SK-N-SH (cell line): Measurements from ENCODE around the gene PPP2R5D. TPM values are rescaled to one million over a fixed set of nuclear protein-coding genes. Genes with fewer than 3 reads are reported as not detected.

Experiments
- CTCF ChIA-PET: fragments of 300-600, 350-600 bp; formaldehyde crosslinking; extraction: SDS; loops from one replicate; lab custom pipeline; 2021; lab: Yijun Ruan, JAX
- POLR2A ChIA-PET: fragments of 350-600 bp; sonication (Branson Sonifier 250); formaldehyde crosslinking; extraction: SDS; loops from one replicate; lab custom pipeline; 2020; ENCODE audit warnings: antibody characterized with exemption, inconsistent platforms; lab: Yijun Ruan, JAX
- DNase-seq: peaks from one replicate; pipeline ENCODE4 v3.0.0; 2012
- H2AFZ ChIP-seq: fragments of 200-600 bp; sonication (generic); 2 replicates; pipeline ENCODE4 v1.8.1; 2016; ENCODE audit warnings: antibody characterized with exemption, mild to moderate bottlenecking, low read depth
- H3F3A ChIP-seq: fragments of 200-600 bp; sonication (generic); replicated peaks from 2 replicates; pipeline ENCODE3; 2016; ENCODE audit warnings: antibody characterized with exemption, mild to moderate bottlenecking; ENCODE audit not compliant: insufficient read depth
- H3K27ac ChIP-seq, 2 experiments: fragments of 200-500 bp in 1 of 2; fragments of 200-600 bp in 1 of 2; sonication (Bioruptor generic) in 1 of 2; sonication (generic), shearing (Covaris generic) in 1 of 2; 2 replicates each; pipeline versions ENCODE4 v1.5.1 to v1.6.1; 2014 to 2016; ENCODE audit warnings: low read depth in 2 of 2, inconsistent platforms in 1 of 2, low read length in 1 of 2, mild to moderate bottlenecking in 1 of 2, mixed read lengths in 1 of 2
- H3K27me3 ChIP-seq: fragments of 200-600 bp; sonication (generic), shearing (Covaris generic); 2 replicates; pipeline ENCODE4 v1.6.1; 2016; ENCODE audit warnings: mixed run types; ENCODE audit not compliant: insufficient read depth
- H3K36me3 ChIP-seq, 2 experiments: fragments of 200-500 bp in 1 of 2; fragments of 200-600 bp in 1 of 2; sonication (Bioruptor generic) in 1 of 2; sonication (generic) in 1 of 2; replicated peaks in 1 of 2; 2 replicates each; pipeline versions ENCODE3 to v1.5.1; 2014 to 2016; ENCODE audit warnings: low read length in 1 of 2, mild to moderate bottlenecking in 1 of 2; ENCODE audit not compliant: insufficient read depth in 2 of 2, control insufficient read depth in 1 of 2
- H3K4me1 ChIP-seq, 2 experiments: fragments of 200-500 bp in 1 of 2; fragments of 200-600 bp in 1 of 2; sonication (Bioruptor generic) in 1 of 2; sonication (generic), shearing (Covaris generic) in 1 of 2; 2 replicates each; pipeline versions ENCODE4 v1.5.1 to v1.6.1; 2014 to 2016; ENCODE audit warnings: low read depth in 1 of 2, low read length in 1 of 2, mixed run types in 1 of 2; ENCODE audit not compliant: insufficient read depth in 2 of 2, control insufficient read depth in 1 of 2
- H3K4me2 ChIP-seq: fragments of 200-600 bp; sonication (generic), shearing (Covaris generic); 2 replicates; pipeline ENCODE4 v1.6.1; 2017; ENCODE audit warnings: mixed run types
- H3K4me3 ChIP-seq, 2 experiments: fragments of 200-500 bp in 1 of 2; fragments of 200-600 bp in 1 of 2; sonication (Bioruptor generic) in 1 of 2; sonication (generic), shearing (Covaris generic) in 1 of 2; 2 replicates each; pipeline versions ENCODE4 v1.5.1 to v1.8.1; 2014 to 2016; ENCODE audit warnings: low read depth in 2 of 2, inconsistent platforms in 1 of 2, low read length in 1 of 2, mild to moderate bottlenecking in 1 of 2, mixed read lengths in 1 of 2, moderate library complexity in 1 of 2
- H3K79me2 ChIP-seq: fragments of 200-600 bp; sonication (generic); 2 replicates; pipeline ENCODE4 v1.8.1; 2017; ENCODE audit warnings: mild to moderate bottlenecking; ENCODE audit not compliant: insufficient read depth
- H3K9ac ChIP-seq: fragments of 200-600 bp; sonication (generic); 2 replicates; pipeline ENCODE4 v1.6.1; 2017; ENCODE audit warnings: mixed run types
- H3K9me2 ChIP-seq: fragments of 200-600 bp; sonication (generic); 2 replicates; pipeline ENCODE4 v1.6.1; 2017; ENCODE audit warnings: mixed run types
- H3K9me3 ChIP-seq: fragments of 200-600 bp; sonication (generic); 2 replicates; pipeline ENCODE4 v1.6.1; 2017; ENCODE audit warnings: mixed run types, mild to moderate bottlenecking, moderate library complexity
- H4K20me1 ChIP-seq: fragments of 200-600 bp; sonication (generic); 2 replicates; pipeline ENCODE4 v1.6.1; 2017; ENCODE audit warnings: mild to moderate bottlenecking, mixed run types; ENCODE audit not compliant: insufficient read depth
- ELF1 ChIP-seq: IDR thresholded peaks from 2 replicates; pipeline ENCODE4 v1.4.0; 2012
- FOXJ3 ChIP-seq: sonication (generic); formaldehyde crosslinking; IDR thresholded peaks from 2 replicates; pipeline ENCODE4 v1.5.1; 2020; ENCODE audit warnings: mild to moderate bottlenecking, missing genetic modification reagents
- GATA2 ChIP-seq: sonication (generic); formaldehyde crosslinking; IDR thresholded peaks from 2 replicates; pipeline ENCODE4 v1.5.0; 2020; ENCODE audit warnings: mild to moderate bottlenecking, missing genetic modification reagents
- JUND ChIP-seq: IDR thresholded peaks from 2 replicates; pipeline ENCODE4 v1.4.0; 2012
- MEF2A ChIP-seq: IDR thresholded peaks from 2 replicates; pipeline ENCODE4 v1.4.0; 2012; ENCODE audit warnings: low read depth, borderline replicate concordance
- NFIC ChIP-seq: IDR thresholded peaks from 2 replicates; pipeline ENCODE4 v1.4.0; 2012; ENCODE audit warnings: borderline replicate concordance
- POLR2AphosphoS5 ChIP-seq: IDR thresholded peaks from 2 replicates; pipeline ENCODE4 v1.6.1; 2012; ENCODE audit warnings: low read depth, low read length
- RAD21 ChIP-seq: IDR thresholded peaks from 2 replicates; pipeline ENCODE4 v1.6.1; 2012; ENCODE audit warnings: mild to moderate bottlenecking, low read length
- RCOR1 ChIP-seq: fragments of 150-350 bp; IDR thresholded peaks from 2 replicates; pipeline ENCODE4 v1.6.1; 2017; ENCODE audit warnings: antibody characterized with exemption, low read length
- USF1 ChIP-seq: IDR thresholded peaks from 2 replicates; pipeline ENCODE4 v1.4.0; 2012; ENCODE audit warnings: low read depth, borderline replicate concordance
- YY1 ChIP-seq: IDR thresholded peaks from 2 replicates; pipeline ENCODE4 v1.4.0; 2012; ENCODE audit warnings: low read depth, mild to moderate bottlenecking
- WGBS: methylation state at CpG from one replicate; pipeline ENCODE4 v1.1.6; 2017; ENCODE audit warnings: low lambda C conversion rate; 5-methylcytosine and 5-hydroxymethylcytosine counted together
- polyA plus RNA-seq, 3 experiments: library from polyadenylated mRNA; depleted of rRNA; stranded (reverse); fragments of >200 nt; gene quantifications; 2 replicates each; pipeline ENCODE4 v1.2.3, GENCODE V29; 2012
- TF ChIP-seq, protein P1 (sequence below): IDR thresholded peaks from 2 replicates; pipeline ENCODE4 v1.4.0; 2012; ENCODE audit warnings: low read depth, borderline replicate concordance
- TF ChIP-seq, protein P2 (sequence below): IDR thresholded peaks from 2 replicates; pipeline ENCODE4 v1.4.0; 2012; ENCODE audit warnings: low read depth
- TF ChIP-seq, protein P3 (sequence below): IDR thresholded peaks from 2 replicates; pipeline ENCODE4 v1.6.1; 2012; ENCODE audit warnings: mild to moderate bottlenecking, low read depth, low read length, moderate library complexity

Gene PPP2R5D
- polyA plus RNA-seq, 1 of the 3 experiments (the other 2 are of a cell fraction): 37.6 TPM

- CTCF ChIA-PET: no interaction called here
- H2AFZ ChIP-seq: no peak overlapping the region
- H3K4me1 ChIP-seq: no peaks in the 10 kb centered on the region; a peak in 1 of 4 replicates
These were observed 46.0 kb upstream of the PPP2R5D start for GRCh38 chr6:42938428-42938796.

More at GRCh38 chr6:42938428-42938796, 46.0 kb upstream of the PPP2R5D start:
- H3F3A ChIP-seq: no peaks in the 10 kb centered on the region
- H3K9me3 ChIP-seq: no peaks in the 10 kb centered on the region
- no peak overlapping the region for H3K27ac ChIP-seq
- H3K4me2 ChIP-seq: no peak overlapping the region
- DNase-seq: no peak
- no peaks in the 10 kb centered on the region; the same call in 1 of the 2 replicates for H4K20me1 ChIP-seq
- WGBS: 83% methylated on average over 3 of the region's 5 CpGs
- no peak overlapping the region for H3K4me3 ChIP-seq
- H3K9me2 ChIP-seq: no peaks in the 10 kb centered on the region
- TF ChIP-seq POLR2AphosphoS5: no peak
- TF ChIP-seq RAD21: no peak
- no peak for TF ChIP-seq GATA2 (CRISPR knock-in tag)
- TF ChIP-seq FOXJ3 (CRISPR knock-in tag): no peak
- TF ChIP-seq, protein P1, sequence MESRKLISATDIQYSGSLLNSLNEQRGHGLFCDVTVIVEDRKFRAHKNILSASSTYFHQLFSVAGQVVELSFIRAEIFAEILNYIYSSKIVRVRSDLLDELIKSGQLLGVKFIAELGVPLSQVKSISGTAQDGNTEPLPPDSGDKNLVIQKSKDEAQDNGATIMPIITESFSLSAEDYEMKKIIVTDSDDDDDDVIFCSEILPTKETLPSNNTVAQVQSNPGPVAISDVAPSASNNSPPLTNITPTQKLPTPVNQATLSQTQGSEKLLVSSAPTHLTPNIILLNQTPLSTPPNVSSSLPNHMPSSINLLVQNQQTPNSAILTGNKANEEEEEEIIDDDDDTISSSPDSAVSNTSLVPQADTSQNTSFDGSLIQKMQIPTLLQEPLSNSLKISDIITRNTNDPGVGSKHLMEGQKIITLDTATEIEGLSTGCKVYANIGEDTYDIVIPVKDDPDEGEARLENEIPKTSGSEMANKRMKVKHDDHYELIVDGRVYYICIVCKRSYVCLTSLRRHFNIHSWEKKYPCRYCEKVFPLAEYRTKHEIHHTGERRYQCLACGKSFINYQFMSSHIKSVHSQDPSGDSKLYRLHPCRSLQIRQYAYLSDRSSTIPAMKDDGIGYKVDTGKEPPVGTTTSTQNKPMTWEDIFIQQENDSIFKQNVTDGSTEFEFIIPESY: no peak
- TF ChIP-seq MEF2A: no peak
- no peak for TF ChIP-seq YY1
- no peak for TF ChIP-seq NFIC
- no peak for TF ChIP-seq ELF1
- no peak for TF ChIP-seq RCOR1
- TF ChIP-seq, protein P2, sequence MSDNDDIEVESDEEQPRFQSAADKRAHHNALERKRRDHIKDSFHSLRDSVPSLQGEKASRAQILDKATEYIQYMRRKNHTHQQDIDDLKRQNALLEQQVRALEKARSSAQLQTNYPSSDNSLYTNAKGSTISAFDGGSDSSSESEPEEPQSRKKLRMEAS: no peak
- no peak for TF ChIP-seq JUND
- TF ChIP-seq, protein P3, sequence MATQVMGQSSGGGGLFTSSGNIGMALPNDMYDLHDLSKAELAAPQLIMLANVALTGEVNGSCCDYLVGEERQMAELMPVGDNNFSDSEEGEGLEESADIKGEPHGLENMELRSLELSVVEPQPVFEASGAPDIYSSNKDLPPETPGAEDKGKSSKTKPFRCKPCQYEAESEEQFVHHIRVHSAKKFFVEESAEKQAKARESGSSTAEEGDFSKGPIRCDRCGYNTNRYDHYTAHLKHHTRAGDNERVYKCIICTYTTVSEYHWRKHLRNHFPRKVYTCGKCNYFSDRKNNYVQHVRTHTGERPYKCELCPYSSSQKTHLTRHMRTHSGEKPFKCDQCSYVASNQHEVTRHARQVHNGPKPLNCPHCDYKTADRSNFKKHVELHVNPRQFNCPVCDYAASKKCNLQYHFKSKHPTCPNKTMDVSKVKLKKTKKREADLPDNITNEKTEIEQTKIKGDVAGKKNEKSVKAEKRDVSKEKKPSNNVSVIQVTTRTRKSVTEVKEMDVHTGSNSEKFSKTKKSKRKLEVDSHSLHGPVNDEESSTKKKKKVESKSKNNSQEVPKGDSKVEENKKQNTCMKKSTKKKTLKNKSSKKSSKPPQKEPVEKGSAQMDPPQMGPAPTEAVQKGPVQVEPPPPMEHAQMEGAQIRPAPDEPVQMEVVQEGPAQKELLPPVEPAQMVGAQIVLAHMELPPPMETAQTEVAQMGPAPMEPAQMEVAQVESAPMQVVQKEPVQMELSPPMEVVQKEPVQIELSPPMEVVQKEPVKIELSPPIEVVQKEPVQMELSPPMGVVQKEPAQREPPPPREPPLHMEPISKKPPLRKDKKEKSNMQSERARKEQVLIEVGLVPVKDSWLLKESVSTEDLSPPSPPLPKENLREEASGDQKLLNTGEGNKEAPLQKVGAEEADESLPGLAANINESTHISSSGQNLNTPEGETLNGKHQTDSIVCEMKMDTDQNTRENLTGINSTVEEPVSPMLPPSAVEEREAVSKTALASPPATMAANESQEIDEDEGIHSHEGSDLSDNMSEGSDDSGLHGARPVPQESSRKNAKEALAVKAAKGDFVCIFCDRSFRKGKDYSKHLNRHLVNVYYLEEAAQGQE: no peak
- TF ChIP-seq USF1: no peak
- POLR2A ChIA-PET: interaction anchor here (1.5 kb wide), 1 partner anchor 9 kb away, joined by 4 read pairs; the partner anchor contains the start of gene CNPY3
- H3K9ac ChIP-seq: no peak overlapping the region
- H3K27me3 ChIP-seq: no peaks in the 10 kb centered on the region
- H3K79me2 ChIP-seq: peaks cover 16% of the 10 kb centered on the region
- peaks cover 42 to 44% of the 10 kb centered on the region in 2 experiments for H3K36me3 ChIP-seq
